Hypothalamus (tissue), 51 donors: ENCODE results near the gene RXFP3.
"Not testable (repeated sequence)": the region's sequence is repeated elsewhere in the genome, so short reads cannot be mapped to it uniquely, and the experiment has no call there.

Experiments
- DNase-seq, 51 donors: peaks; one replicate each; lab custom pipeline; 2025; lab: John Stamatoyannopoulos, UW

RXFP3 gene

DNA sequence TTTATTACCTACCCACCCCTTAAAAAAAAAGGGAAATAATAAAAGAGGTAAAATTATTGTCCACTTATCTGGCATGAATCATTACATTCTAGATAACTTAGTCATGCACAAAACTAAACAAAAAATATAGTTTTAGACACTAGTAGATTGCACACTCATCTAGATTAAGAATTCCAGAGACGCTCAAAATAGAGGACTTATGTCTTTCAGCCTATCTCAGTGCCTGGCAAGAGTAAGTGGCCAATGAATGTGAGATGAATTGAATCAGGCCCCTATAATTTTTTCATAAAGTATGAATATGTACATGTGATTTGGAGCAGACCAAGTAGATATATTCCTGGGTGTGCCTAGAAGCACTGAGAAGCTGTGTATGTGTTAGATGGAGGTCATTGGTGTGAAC, 2.0 kb upstream of the RXFP3 start:
- DNase-seq = no peak

DNA sequence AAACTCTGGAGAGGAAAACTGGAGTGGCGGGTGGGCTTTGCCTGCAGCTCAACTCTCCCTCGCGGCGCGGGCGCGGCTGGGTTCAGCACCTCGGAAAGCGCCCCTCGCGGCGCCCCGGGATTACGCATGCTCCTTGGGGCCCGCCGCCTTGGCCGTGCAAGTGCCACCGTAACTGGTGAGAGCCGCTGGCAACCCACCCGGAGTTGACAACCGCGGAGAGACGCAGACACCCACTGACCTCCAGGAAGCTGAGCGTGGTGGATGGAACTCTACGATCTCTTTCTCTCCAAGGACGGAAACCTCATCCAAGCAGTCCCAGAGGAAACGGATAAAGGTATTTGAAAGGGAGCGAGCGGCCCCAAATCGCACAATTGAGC, 194 bp upstream of the RXFP3 start:
- peak in 37 of 51 donors; percentile 1 to 59 (median 20) for DNase-seq

DNA sequence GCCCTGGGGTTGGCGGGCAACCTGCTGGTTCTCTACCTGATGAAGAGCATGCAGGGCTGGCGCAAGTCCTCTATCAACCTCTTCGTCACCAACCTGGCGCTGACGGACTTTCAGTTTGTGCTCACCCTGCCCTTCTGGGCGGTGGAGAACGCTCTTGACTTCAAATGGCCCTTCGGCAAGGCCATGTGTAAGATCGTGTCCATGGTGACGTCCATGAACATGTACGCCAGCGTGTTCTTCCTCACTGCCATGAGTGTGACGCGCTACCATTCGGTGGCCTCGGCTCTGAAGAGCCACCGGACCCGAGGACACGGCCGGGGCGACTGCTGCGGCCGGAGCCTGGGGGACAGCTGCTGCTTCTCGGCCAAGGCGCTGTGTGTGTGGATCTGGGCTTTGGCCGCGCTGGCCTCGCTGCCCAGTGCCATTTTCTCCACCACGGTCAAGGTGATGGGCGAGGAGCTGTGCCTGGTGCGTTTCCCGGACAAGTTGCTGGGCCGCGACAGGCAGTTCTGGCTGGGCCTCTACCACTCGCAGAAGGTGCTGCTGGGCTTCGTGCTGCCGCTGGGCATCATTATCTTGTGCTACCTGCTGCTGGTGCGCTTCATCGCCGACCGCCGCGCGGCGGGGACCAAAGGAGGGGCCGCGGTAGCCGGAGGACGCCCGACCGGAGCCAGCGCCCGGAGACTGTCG, 976 bp downstream of the RXFP3 start:
- DNase-seq = peak in 3 of 51 donors; percentile 0 to 3 (median 1)

DNA sequence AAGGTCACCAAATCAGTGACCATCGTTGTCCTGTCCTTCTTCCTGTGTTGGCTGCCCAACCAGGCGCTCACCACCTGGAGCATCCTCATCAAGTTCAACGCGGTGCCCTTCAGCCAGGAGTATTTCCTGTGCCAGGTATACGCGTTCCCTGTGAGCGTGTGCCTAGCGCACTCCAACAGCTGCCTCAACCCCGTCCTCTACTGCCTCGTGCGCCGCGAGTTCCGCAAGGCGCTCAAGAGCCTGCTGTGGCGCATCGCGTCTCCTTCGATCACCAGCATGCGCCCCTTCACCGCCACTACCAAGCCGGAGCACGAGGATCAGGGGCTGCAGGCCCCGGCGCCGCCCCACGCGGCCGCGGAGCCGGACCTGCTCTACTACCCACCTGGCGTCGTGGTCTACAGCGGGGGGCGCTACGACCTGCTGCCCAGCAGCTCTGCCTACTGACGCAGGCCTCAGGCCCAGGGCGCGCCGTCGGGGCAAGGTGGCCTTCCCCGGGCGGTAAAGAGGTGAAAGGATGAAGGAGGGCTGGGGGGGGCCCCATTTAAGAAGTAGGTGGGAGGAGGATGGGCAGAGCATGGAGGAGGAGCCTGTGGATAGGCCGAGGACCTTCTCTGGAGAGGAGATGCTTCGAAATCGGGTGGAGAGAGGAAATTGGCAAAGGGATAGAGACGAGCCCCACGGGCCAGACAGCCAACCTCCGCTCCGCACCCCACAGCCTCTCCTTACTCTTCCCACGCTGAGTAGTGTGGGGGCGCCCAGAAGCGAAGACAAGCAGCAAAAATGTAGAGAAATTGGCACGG, 1.7 kb downstream of the RXFP3 start:
- no peak for DNase-seq

DNA sequence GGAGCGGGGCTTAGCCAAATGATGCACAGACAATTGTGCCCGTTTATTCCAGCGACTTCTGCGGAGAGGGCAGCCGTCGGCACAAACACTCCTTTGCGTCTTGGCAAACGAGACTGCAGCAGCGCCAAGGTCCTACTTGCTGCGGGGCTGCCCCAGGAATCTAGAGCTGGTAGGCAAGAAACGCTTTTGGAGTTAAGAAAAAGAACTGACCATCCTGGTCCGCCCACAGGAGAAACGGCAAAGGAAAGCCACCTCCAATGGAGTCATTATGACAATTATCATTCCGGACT, 2.3 kb downstream of the RXFP3 start:
- DNase-seq = no peak

DNA sequence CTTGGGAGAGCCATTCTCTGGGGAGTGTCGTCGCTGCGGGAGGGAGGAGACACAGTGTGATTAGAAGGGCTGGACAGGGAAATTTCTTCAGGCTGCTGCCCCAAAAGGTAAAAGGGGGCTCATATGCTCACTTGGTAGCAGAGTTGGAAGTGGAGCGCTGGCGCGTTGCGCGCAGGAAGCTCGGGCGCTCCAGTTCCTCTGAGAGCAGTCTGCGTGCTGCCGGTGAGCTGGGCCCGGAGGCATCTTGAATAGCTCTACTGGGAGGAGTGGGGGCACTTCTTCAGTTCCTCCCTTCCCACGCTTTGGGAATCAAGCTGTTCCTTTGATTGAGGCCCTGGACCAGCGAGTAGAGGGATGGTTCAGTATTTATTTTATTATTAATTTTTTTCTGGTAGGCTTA, 2.7 kb downstream of the RXFP3 start:
- DNase-seq = no peak

DNA sequence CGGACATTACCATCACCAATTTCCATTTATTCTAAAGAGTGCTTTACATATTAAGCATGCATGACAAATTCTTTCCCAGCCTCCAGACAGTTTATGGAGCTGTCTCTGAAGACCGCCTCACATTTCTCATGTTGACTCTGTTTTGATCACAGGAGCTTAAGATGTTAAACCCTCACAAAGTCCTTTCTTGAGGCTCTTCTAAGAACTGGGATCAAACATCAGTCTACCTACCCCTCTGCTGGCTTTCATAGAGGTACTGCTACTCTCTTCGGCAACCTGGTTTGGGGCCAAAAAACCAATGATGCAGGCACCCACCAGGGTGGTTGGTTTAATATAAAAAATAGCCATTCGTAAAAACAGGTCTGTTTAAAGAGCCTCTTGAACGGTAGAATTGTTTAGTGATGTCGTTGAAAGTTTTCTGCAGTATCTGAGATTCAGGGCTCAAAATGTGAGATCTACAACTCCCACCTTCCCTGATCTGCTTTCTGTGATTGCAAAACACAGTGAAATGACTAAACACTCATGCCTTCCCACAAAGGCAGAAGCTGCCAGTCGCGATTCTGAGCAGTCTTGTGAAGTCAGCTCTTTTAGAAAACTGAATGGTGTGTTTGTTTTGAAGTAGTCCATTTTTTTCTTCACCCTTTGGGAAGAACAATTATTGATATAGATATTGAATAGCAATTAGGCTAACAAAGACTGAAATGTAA, 3.5 kb downstream of the RXFP3 start:
- no peak for DNase-seq

DNA sequence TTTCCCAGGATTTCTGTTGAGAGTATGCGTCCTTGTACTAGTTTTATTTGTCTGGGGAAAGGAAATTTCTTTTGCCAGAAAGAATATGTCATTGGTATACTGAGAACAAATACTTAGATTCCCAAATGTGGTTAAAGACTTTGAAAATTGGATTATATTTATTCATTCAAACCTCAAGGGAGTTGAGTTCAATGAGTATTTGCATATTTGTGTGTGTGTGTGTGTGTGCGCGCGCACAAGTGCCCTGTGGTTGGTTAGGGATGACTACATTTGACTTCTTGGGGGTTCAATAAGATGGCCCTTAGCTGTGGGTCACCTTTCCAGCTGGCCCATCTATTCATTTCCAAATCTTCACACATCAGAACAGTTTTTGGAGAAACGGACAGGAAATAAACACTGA, 4.9 kb downstream of the RXFP3 start:
- no peak for DNase-seq

DNA sequence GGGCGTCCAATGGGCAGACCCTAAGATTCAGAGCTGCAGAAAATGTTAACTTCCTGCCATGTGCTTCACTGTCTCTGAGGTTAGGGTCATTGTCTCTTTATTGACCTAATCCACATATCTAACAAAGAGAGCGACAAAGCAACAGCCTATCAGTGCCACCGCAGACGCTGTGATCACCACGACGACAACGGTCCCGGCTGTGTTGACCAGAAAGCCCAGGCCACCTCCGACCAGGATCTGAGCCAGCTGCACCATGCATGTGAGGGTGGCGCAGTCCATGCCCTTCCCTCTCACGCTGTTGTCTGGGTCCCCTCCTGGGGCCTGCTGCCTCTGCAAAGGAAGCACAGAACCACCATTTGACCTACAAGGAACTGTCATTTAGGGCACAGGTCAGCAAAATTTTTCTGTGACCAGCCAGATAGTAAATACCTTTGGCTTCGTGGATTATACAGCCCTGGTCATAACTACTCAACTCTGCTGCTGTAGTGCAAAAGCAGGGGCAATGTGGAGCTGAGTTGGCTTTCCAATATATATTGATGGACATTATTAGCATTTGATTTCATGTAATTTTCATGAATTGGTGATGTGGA, 8.5 kb downstream of the RXFP3 start:
- no peak for DNase-seq

DNA sequence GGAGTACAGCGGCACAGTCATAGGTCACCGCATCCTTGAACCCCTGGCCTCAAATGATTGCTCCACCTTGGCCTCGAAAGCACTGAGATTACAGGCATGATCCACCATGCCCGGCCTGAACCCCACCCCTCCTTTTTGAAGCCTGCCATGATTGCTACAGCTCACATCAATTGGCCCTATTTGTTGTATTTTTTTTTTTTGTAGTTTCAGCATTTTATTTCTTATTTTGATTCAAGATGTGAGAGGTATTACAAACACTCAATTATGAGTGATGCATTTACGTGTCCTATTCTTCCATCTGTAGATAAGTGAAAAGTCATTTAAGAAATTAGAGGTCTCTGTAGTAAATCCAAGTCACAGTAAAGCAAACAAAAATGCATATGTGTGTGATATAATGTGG, 16.0 kb downstream of the RXFP3 start:
- not testable (repeated sequence) for DNase-seq

DNA sequence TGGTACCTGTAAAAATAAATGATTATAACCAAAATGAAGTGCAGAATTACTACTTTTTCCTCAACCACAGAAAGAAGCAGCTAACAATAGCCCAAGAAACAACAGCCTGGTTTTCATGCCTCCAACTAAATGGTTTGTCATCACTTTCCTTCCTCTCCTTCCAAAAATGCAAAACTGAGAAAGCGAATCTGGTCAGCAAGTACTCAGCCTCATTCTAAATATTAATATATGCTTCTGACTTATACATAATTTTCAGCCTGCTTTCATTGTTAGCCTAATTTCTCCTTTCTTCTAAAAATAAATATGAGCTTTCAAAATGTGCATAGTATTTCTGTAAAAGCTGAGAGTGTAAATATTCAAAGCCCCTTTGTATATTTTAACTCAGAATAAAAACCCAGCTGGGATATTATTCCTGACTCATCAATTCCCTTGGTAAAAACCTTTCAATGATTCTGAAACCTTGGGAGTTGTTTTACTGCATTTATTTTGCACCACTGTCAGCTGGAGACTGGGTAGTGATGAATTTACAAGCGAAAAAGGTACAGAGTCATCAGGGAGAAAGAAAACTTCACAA, 21.5 kb downstream of the RXFP3 start:
- DNase-seq = no peak

DNA sequence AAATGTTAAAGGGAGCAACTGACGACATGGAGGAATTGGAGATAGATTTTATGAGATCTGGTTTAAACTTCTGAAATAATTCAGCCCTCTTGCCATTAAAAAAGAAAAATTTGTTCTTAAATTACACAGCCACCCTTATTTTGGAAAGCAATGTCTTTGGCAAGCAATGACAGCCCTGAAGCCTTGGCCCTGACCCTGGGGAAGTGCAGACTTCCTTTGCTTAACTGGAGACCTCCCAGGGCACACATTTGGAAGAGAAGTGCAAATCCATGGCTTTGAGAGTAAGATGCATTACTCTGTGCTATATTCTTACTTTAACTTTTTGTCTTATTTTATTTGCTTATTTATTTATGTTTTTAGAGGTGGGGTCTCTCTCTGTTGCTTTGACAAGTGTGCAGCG, 22.0 kb downstream of the RXFP3 start:
- DNase-seq = no peak

DNA sequence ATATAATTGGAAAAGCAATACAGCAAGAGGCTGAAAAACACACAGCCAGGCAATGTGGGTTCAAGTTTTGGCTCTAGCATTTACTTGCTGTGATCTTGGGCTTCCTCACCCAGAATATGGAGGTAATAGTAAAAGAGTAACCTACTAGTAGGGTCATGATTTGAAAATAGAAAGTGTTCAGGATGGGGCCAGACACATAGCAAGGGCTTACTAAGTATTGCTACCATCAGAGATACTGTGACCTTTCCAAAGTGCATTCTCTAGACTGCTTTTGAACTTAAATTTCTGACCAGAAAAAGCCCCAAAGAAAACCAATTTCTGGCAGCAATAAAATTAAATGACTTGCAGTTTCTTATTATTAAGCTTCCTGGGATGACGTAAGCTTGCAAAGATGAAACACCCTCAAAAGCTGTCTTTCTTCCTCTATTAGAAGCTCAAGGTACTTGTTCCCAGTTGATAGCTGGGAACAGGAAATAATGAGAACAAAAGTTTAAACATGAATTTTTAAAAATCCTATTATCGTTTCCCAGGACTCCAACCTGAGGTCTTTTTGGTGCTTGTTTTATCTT, 28.0 kb downstream of the RXFP3 start:
- no peak for DNase-seq

DNA sequence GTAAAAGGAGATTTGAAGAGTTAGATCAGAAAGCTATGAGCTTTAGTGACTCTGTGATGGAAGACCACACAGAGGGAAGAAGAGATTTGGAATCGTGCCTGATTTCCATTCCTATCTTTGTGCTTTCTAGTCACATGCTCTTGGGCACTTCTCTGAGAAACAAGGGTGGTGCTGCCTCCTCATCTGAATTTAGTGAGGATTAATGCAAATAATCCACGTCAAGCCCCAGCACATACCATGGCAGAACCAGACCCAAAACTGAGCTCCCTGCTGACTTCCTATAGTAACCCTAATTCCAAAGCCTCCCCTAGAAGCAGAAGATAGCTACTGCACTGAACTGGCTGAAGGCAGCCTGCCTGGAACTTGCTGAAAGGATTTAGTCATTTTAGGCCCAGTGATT, 30.6 kb downstream of the RXFP3 start:
- no peak for DNase-seq

DNA sequence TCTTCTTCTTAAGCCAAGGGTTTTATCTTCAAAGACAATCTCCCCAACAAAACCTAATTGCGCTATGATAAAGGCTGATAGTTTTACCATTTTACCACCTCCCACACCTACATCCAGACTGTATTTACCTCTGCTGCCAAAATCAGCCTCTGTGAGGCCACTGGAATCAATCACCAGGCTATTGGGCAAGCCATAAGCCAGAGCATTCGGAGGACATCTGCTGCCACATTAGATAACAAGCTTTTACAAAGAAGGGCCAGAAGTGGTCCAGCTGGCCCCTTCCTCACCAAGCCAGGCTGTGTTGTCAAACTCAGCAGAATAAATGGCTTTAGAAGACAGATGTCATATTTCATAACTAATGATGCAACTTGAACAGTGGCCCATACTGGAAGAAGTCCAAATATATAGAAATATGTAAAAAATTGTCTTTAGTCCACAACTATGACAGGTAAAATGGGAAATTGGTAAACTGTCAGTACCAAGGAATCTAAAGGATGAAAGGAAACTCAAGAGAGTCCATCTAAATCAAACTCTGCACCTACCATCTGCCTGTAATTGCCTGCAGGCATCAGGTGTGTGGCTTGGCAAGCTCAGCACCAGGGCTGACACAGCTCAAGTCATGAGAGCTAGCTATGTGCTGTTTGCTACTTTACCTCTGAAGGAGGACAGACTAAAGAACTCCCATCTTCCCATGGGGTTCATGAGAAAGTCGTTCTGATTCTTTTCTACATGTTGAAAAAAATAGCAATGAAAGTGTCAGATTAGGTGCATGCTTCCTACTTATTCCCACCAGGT, 32.2 kb downstream of the RXFP3 start:
- no peak for DNase-seq

DNA sequence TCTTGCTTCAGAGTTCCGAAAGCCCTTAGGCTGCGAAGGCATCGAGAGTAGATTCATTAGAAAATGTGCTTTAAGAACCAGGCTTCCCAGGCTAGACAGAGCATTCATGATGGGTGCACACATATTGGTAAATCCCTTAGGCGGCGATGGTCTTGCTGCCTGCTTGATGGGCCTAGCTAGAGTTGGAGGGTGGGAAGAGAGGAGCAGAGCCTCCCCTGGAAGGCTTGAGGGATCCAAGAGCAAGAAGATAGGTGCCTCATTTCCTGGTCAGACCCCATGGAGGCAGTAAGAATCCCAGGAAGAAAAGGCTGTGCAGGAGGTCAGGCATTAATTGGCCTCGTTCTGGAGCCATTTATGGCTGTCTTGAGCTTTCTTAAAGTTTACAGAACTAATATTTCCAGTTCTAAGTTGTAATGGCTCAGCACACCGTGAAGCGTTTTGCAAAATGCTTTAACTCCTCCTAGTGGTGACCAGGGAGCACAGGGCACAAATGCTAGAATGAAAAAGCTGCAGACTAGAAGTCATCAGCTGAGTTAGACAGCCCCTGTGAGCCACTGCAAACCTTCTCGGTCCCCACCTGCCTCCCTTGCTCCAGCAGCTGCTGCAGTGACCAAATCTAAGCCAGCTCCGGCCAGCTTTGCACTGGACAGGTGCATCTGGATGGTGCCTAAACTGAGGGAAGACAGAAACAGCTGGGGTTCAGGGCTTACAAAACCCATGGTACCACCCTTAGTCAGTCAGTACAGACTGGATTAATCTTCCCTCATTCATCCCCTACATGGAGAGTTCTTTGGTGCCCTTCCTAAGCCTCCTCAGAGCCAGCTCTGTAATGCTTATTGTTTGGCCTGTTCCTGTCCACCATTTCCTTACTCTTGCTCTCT, 33.6 kb downstream of the RXFP3 start:
- peak in 2 of 51 donors; percentile 2 to 13 for DNase-seq

DNA sequence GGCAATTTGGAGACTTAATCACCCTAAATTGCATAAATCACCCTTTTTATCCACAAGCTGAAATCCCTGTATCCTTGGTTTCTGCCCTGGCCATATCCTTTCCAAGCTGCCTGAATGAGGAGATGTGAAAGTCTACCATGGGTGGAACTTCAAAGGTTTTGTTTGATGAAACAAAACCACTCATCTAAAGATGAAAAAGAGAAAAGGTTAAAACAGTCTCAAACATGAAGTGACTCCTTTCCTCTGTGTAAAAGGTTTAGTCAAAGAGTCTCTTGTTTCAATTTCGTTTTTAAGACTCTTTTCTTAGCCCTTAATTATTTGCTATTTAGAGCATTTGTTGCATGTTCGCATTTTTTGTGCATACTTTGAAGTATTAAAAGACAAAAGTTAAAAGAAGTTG, 37.1 kb downstream of the RXFP3 start:
- DNase-seq = no peak

DNA sequence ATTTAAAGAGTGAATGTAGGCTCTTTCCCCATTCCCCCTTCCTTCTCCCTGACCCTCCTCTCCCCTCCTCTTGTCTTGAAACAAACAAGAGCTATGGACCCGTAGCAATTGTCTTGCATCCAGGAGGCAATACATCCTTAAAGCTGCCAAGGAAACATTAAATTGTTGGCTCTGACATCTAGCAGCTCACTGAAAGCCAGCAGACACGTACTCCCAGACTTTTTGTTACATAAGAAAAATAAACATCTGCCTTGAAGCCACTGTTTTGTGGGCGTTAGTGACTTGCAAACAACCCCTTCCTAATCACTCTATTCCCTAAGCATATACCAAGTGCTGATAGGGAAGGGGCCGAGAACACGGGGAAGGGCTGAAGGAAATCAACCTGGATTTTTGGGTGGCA, 39.7 kb downstream of the RXFP3 start:
- no peak for DNase-seq

DNA sequence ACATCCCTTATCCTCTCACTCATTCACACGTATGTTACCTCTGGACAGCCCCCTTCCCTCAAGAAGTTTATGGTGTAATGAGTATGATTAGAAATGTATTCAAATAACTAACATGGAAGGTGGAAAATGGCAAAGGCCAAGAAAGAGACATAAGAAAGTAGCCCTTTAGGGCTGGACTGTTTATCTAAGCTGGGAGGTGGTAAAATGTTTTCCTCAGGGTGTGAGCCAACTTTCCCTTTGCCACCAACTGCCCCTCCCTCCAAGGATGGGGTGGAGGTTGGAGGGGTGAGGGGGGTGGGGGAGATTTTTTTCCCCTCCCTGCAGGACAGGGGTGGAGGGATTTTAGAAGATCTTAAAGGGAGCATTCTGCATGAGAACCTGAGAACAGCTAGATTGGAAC, 40.1 kb downstream of the RXFP3 start:
- DNase-seq = no peak
